HCT116 (cell line): ENCODE results near the gene PAQR4.

Source experiments
- ATF3 ChIP-seq: IDR thresholded peaks from 2 replicates; pipeline ENCODE4 v1.6.1; 2012
- EZH2 ChIP-seq: fragments of 200-600 bp; sonication (generic); IDR thresholded peaks from 2 replicates; pipeline ENCODE4 v1.6.1; 2017; ENCODE audit warnings: antibody characterized with exemption, mixed run types
- TF ChIP-seq, protein P1 (sequence below), 3 experiments: fragments of 200-600 bp in 1 of 3; sonication (generic) in 1 of 3; IDR thresholded peaks in 2 of 3; conservative IDR thresholded peaks in 1 of 3; 2 replicates each; pipeline ENCODE4 v1.5.1; 2012 to 2017; ENCODE audit warnings: low read depth in 2 of 3, low read length in 2 of 3, antibody characterized with exemption in 1 of 3, borderline replicate concordance in 1 of 3, control low read depth in 1 of 3, mild to moderate bottlenecking in 1 of 3, mixed read lengths in 1 of 3, mixed run types in 1 of 3, moderate library complexity in 1 of 3; ENCODE audit not compliant: insufficient read depth in 1 of 3

- TF ChIP-seq, protein P1, sequence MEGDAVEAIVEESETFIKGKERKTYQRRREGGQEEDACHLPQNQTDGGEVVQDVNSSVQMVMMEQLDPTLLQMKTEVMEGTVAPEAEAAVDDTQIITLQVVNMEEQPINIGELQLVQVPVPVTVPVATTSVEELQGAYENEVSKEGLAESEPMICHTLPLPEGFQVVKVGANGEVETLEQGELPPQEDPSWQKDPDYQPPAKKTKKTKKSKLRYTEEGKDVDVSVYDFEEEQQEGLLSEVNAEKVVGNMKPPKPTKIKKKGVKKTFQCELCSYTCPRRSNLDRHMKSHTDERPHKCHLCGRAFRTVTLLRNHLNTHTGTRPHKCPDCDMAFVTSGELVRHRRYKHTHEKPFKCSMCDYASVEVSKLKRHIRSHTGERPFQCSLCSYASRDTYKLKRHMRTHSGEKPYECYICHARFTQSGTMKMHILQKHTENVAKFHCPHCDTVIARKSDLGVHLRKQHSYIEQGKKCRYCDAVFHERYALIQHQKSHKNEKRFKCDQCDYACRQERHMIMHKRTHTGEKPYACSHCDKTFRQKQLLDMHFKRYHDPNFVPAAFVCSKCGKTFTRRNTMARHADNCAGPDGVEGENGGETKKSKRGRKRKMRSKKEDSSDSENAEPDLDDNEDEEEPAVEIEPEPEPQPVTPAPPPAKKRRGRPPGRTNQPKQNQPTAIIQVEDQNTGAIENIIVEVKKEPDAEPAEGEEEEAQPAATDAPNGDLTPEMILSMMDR (IDR thresholded peaks at IDR 0.05 in 2 of 3, conservative IDR thresholded peaks at IDR 0.05 in 1 of 3; ENCODE audit: borderline replicate concordance in 1 of 3, insufficient read depth in 1 of 3, low read depth in 2 of 3, low read length in 2 of 3), result peak in 1 of 3 experiments; percentile 37; a peak in 2 of 6 replicates
- TF ChIP-seq EZH2 (no peak), ATF3 (no peak)
Observed at GRCh38 chr16:3021449-3022207, 52.5 kb downstream of the PAQR4 start.
